Measurements from ENCODE around the gene FAM221B.

FAM221B gene

GRCh38 chr9:35783418-35783817 is 45.1 kb downstream of the FAM221B start:
- TF ChIP-seq EZH2phosphoT487 (conservative IDR thresholded peaks at IDR 0.05; ENCODE audit: low read length) (no peak), CTCF (IDR thresholded peaks at IDR 0.05; ENCODE audit: insufficient read depth, low read length, poor library complexity, severe bottlenecking) (no peak)
- Histone ChIP-seq H2AFZ (ENCODE audit: low read depth, low read length, severe bottlenecking) (no peak overlapping the region), H3K9me3 (ENCODE audit: insufficient read depth, low read length) (no peaks in the 10 kb centered on the region), H3K9ac (ENCODE audit: low read length) (no peak overlapping the region), H3F3A (ENCODE audit: insufficient read depth) (0 out of 2 replicates have a peak, but pooled peaks cover 8% of the 10 kb centered on the region), H3K27me3 (ENCODE audit: low read length) (no peaks in the 10 kb centered on the region), H3K79me2 (ENCODE audit: insufficient read depth, low read length) (no peaks in the 10 kb centered on the region), H4K20me1 (ENCODE audit: low read depth, low read length) (no peaks in the 10 kb centered on the region), H3K36me3 (ENCODE audit: low read length) (0 out of 2 replicates have a peak, but pooled peaks cover 4% of the 10 kb centered on the region), H3K9me2 (replicated peaks; ENCODE audit: insufficient read depth, low read length) (no peaks in the 10 kb centered on the region), H3K4me3 (ENCODE audit: insufficient read depth, low read length, poor library complexity, severe bottlenecking) (no peak overlapping the region), H3K4me2 (ENCODE audit: low read depth, low read length, poor library complexity, severe bottlenecking) (no peak overlapping the region), H3K27ac (ENCODE audit: low read depth, low read length) (no peak overlapping the region)

GRCh38 chr9:35781066-35781465 is 47.5 kb downstream of the FAM221B start:
- no peaks in the 10 kb centered on the region for H3K9me3 ChIP-seq (ENCODE audit: insufficient read depth, low read length)
- no peaks in the 10 kb centered on the region for H3K27me3 ChIP-seq (ENCODE audit: low read length)
- no peaks in the 10 kb centered on the region for H4K20me1 ChIP-seq (ENCODE audit: low read depth, low read length)
- H2AFZ ChIP-seq (ENCODE audit: low read depth, low read length, severe bottlenecking), result no peak overlapping the region
- H3K4me3 ChIP-seq (ENCODE audit: insufficient read depth, low read length, poor library complexity, severe bottlenecking), result no peak overlapping the region
- H3F3A ChIP-seq (ENCODE audit: insufficient read depth), result 0 out of 2 replicates have a peak, but pooled peaks cover 8% of the 10 kb centered on the region
- no peaks in the 10 kb centered on the region for H3K9me2 ChIP-seq (replicated peaks; ENCODE audit: insufficient read depth, low read length)
- no peak overlapping the region for H3K27ac ChIP-seq (ENCODE audit: low read depth, low read length)
- 0 out of 2 replicates have a peak, but pooled peaks cover 4% of the 10 kb centered on the region for H3K36me3 ChIP-seq (ENCODE audit: low read length)
- TF ChIP-seq EZH2phosphoT487 (conservative IDR thresholded peaks at IDR 0.05; ENCODE audit: low read length), result no peak
- no peak for TF ChIP-seq CTCF (IDR thresholded peaks at IDR 0.05; ENCODE audit: insufficient read depth, low read length, poor library complexity, severe bottlenecking)
- H3K4me2 ChIP-seq (ENCODE audit: low read depth, low read length, poor library complexity, severe bottlenecking), result no peak overlapping the region
- no peak overlapping the region for H3K9ac ChIP-seq (ENCODE audit: low read length)
- H3K79me2 ChIP-seq (ENCODE audit: insufficient read depth, low read length), result no peaks in the 10 kb centered on the region

GRCh38 chr9:35778496-35778895 is 50.0 kb downstream of the FAM221B start:
- Histone ChIP-seq H3K9me2 (replicated peaks; ENCODE audit: insufficient read depth, low read length) (no peaks in the 10 kb centered on the region), H3K27me3 (ENCODE audit: low read length) (no peaks in the 10 kb centered on the region), H3K4me2 (ENCODE audit: low read depth, low read length, poor library complexity, severe bottlenecking) (no peak overlapping the region), H3K9me3 (ENCODE audit: insufficient read depth, low read length) (no peaks in the 10 kb centered on the region), H3K4me3 (ENCODE audit: insufficient read depth, low read length, poor library complexity, severe bottlenecking) (no peak overlapping the region), H4K20me1 (ENCODE audit: low read depth, low read length) (no peaks in the 10 kb centered on the region), H2AFZ (ENCODE audit: low read depth, low read length, severe bottlenecking) (no peak overlapping the region), H3K27ac (ENCODE audit: low read depth, low read length) (no peak overlapping the region), H3F3A (ENCODE audit: insufficient read depth) (0 out of 2 replicates have a peak, but pooled peaks cover 8% of the 10 kb centered on the region), H3K79me2 (ENCODE audit: insufficient read depth, low read length) (no peaks in the 10 kb centered on the region), H3K36me3 (ENCODE audit: low read length) (0 out of 2 replicates have a peak, but pooled peaks cover 3% of the 10 kb centered on the region), H3K9ac (ENCODE audit: low read length) (no peak overlapping the region)
- no peak for TF ChIP-seq CTCF (IDR thresholded peaks at IDR 0.05; ENCODE audit: insufficient read depth, low read length, poor library complexity, severe bottlenecking)
